Transverse colon (tissue), 4 donors: Measurements from ENCODE around the gene LAMA3. TPM values are rescaled to one million over a fixed set of nuclear protein-coding genes. Genes with fewer than 3 reads are reported as not detected.

Experiments
- DNase-seq: peaks from one replicate; pipeline ENCODE4 v3.0.0-alpha.2; 2019
- H3K27ac ChIP-seq, 4 donors: fragments of 200-600 bp; sonication (generic); 2 replicates each; pipeline ENCODE4 v1.5.1; 2016 to 2018; ENCODE audit warnings: inconsistent platforms in 4 of 4
- H3K27me3 ChIP-seq: fragments of 200-600 bp; sonication (generic); 2 replicates; pipeline ENCODE4 v1.5.1; 2017; ENCODE audit warnings: inconsistent platforms
- H3K36me3 ChIP-seq, 4 donors: fragments of 200-600 bp; sonication (generic); 2 replicates each; pipeline ENCODE4 v1.5.1; 2017 to 2019; ENCODE audit warnings: inconsistent platforms in 4 of 4
- H3K4me1 ChIP-seq, 4 donors: fragments of 200-600 bp; sonication (generic); 2 replicates each; pipeline ENCODE4 v1.5.1; 2017 to 2020; ENCODE audit warnings: inconsistent platforms in 4 of 4
- H3K4me3 ChIP-seq, 4 donors: fragments of 200-600 bp; sonication (generic); 1 replicate in 1 of 4; 2 replicates in 3 of 4; pipeline versions ENCODE4 v1.5.1 to v1.6.1; 2017 to 2019; ENCODE audit warnings: inconsistent platforms in 4 of 4
- H3K9me3 ChIP-seq, 2 donors: fragments of 200-600 bp; sonication (generic); 2 replicates each; pipeline ENCODE4 v1.5.1; 2017 to 2019; ENCODE audit warnings: inconsistent platforms in 2 of 2
- EP300 ChIP-seq: sonication (generic); formaldehyde crosslinking; IDR thresholded peaks from one replicate; pipeline ENCODE4 v1.6.1; 2017; ENCODE audit warnings: antibody characterized with exemption, low read depth
- POLR2A ChIP-seq: fragments of 450-650 bp; IDR thresholded peaks from one replicate; pipeline ENCODE4 v1.6.1; 2016; ENCODE audit warnings: antibody characterized with exemption, mild to moderate bottlenecking, moderate library complexity
- POLR2AphosphoS5 ChIP-seq, 3 donors: sonication (generic); formaldehyde crosslinking; IDR thresholded peaks; one replicate each; pipeline ENCODE4 v1.6.1; 2016; ENCODE audit warnings: antibody characterized with exemption in 3 of 3
- WGBS, 2 donors: methylation state at CpG; one replicate each; pipeline ENCODE4 v1.1.5; 2018; ENCODE audit warnings: low coverage in 1 of 2; 5-methylcytosine and 5-hydroxymethylcytosine counted together
- in situ Hi-C, 4 donors: fragments of 200-750 bp; cut with MboI; loops; one replicate each; pipeline versions ENCODE4 v1.15.0 to v1.15.1; 2017; ENCODE audit warnings: low sequenced_read_pairs in 3 of 4, low pct_ligation_motif_present in 1 of 4, low pct_unique_long_range_greater_than_20kb in 1 of 4
- intact Hi-C: fragments of 100-400 bp; cut with DNase I; formaldehyde crosslinking; loops from one replicate; pipeline ENCODE4 v1.15.1; 2023; ENCODE audit warnings: low total_unique reads
- total RNA-seq, 4 donors: library from RNA; depleted of rRNA; stranded (reverse); fragments of >200 nt; gene quantifications; one replicate each; pipeline ENCODE4 v1.1.0, GENCODE V29; 2016
- TF ChIP-seq, protein P1 (sequence below), 5 experiments: fragments of 200-600 bp in 3 of 5; fragments of 450-650 bp in 2 of 5; sonication (generic) in 3 of 5; IDR thresholded peaks; 1 replicate in 2 of 5; 2 replicates in 3 of 5; pipeline ENCODE4 v1.5.1; 2016 to 2017; ENCODE audit warnings: antibody characterized with exemption in 5 of 5, inconsistent platforms in 3 of 5, mild to moderate bottlenecking in 2 of 5, moderate library complexity in 1 of 5

LAMA3 gene
- total RNA-seq, 4 donors from 2014 or later, result 17.5 to 71.8 (median 47.4) TPM

DNA sequence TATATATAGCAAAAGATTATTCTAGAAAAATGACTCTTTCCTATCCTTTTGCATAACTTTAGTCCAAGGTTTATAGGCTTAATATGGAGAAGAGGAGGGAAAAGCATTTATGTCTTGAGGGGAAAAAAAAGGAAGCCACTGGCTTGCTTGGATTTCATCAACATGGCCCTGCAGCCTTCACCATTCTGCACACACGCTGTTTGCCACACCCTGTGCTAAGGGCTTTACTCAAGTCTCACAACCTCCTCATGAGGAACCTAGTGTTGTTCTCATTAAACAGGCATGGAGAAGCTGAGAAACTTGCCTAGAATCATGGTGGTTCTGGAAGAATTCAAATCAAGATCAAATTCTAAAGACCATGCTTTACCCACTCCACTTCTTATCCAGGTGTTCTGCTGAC, 208.0 kb downstream of the LAMA3 start:
- no peaks in the 10 kb centered on the region for H3K27me3 ChIP-seq
- peaks cover 0 to 5% (median 0%) of the 10 kb centered on the region in 4 donors for H3K36me3 ChIP-seq
- WGBS, 2 donors, result 94% methylated on average over 1 of the region's 1 CpG; no CpG with 5 or more reads in 1 of the 2 donors
- no peak overlapping the region for H3K27ac ChIP-seq
- intact Hi-C loops, result no loop called here
- TF ChIP-seq POLR2AphosphoS5 (IDR thresholded peaks at IDR 0.05) (no peak), POLR2A (no peak), EP300 (no peak)
- TF ChIP-seq, protein P1, sequence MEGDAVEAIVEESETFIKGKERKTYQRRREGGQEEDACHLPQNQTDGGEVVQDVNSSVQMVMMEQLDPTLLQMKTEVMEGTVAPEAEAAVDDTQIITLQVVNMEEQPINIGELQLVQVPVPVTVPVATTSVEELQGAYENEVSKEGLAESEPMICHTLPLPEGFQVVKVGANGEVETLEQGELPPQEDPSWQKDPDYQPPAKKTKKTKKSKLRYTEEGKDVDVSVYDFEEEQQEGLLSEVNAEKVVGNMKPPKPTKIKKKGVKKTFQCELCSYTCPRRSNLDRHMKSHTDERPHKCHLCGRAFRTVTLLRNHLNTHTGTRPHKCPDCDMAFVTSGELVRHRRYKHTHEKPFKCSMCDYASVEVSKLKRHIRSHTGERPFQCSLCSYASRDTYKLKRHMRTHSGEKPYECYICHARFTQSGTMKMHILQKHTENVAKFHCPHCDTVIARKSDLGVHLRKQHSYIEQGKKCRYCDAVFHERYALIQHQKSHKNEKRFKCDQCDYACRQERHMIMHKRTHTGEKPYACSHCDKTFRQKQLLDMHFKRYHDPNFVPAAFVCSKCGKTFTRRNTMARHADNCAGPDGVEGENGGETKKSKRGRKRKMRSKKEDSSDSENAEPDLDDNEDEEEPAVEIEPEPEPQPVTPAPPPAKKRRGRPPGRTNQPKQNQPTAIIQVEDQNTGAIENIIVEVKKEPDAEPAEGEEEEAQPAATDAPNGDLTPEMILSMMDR (IDR thresholded peaks at IDR 0.05), result no peak
- in situ Hi-C loops, result no loop called here
- no peaks in the 10 kb centered on the region for H3K9me3 ChIP-seq
- H3K4me3 ChIP-seq, result no peak overlapping the region
- H3K4me1 ChIP-seq, result no peaks in the 10 kb centered on the region
- DNase-seq, result no peak

DNA sequence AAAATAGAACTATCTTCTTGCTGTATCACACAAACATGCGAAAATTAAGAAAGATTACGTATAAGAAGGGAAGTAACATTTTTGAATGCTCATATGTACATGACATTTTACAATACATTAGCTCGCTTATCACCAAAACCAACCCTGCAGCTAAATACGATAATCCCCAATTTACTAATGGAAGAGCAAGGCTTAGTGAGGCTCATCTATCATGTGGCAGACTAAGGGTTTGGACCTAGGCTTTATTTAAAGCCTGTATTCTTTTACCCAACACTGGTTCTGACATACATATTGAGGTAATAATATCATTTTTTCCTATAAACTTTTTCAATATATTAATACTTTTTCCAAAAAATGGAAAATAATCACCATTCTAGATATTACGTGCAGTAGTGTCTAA, 208.5 kb downstream of the LAMA3 start:
- Histone ChIP-seq H3K4me1 (no peaks in the 10 kb centered on the region), H3K27ac (no peak overlapping the region), H3K4me3 (no peak overlapping the region), H3K9me3 (no peaks in the 10 kb centered on the region), H3K36me3 (peaks cover 0 to 5% (median 0%) of the 10 kb centered on the region in 4 donors), H3K27me3 (no peaks in the 10 kb centered on the region)
- 67 to 73% methylated on average over 4 to 5 of the region's 5 CpGs for WGBS, 2 donors
- in situ Hi-C loops, result no loop called here
- intact Hi-C loops, result no loop called here
- DNase-seq, result no peak
- TF ChIP-seq POLR2A, result no peak
- TF ChIP-seq, protein P1 (IDR thresholded peaks at IDR 0.05), result no peak

DNA sequence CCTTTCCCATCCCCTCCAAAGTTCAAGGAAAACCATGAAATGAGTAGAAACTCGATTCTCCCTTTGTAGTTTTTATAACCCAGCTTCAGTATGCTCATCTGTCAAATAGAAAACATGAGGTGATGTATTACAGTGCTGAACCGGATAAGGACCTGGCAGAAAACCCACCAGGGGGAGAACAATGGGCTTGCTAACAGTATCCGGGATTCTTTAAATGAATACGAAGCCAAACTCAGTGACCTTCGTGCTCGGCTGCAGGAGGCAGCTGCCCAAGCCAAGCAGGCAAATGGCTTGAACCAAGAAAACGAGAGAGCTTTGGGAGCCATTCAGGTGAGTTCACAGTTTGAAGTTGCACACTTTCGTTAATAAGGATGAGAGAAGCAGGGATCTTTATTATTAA, 211.7 kb downstream of the LAMA3 start:
- no peaks in the 10 kb centered on the region for H3K4me1 ChIP-seq
- TF ChIP-seq EP300 (no peak), POLR2AphosphoS5 (IDR thresholded peaks at IDR 0.05) (no peak), POLR2A (no peak)
- TF ChIP-seq, protein P1 (IDR thresholded peaks at IDR 0.05), result no peak
- WGBS, 2 donors, result 31 to 63% methylated on average over 2 to 8 of the region's 8 CpGs
- DNase-seq, result no peak
- H3K27me3 ChIP-seq, result no peaks in the 10 kb centered on the region
- peaks cover 0 to 11% (median 0%) of the 10 kb centered on the region in 4 donors for H3K36me3 ChIP-seq
- in situ Hi-C loops, result loop anchor here in 2 of 4 donors (25.0 kb wide), 2 partner anchors 264 to 289 kb away; no protein-coding TSS in a partner anchor
- H3K9me3 ChIP-seq, result no peaks in the 10 kb centered on the region
- intact Hi-C loops, result no loop called here
- H3K27ac ChIP-seq, result no peak overlapping the region
- no peak overlapping the region for H3K4me3 ChIP-seq

DNA sequence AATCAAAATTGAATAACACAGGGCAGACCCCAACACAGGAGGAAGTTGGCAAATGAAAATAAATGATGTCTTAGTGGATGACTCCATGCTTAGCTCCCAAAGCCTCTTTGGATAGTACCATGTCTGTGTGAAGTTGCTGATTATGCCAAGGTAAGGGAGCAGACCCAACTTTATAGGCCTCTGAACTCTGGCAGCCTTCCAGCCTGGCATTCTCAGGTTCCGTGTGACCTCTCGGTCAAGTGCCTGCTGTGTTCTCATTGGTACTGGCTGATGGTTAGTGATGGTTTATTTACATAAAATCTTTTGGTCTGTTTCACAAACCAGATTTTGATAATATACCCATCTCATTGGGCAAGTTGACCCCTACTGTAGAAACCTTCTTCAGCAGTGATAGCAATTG, 213.1 kb downstream of the LAMA3 start:
- Histone ChIP-seq H3K27me3 (no peaks in the 10 kb centered on the region), H3K9me3 (no peaks in the 10 kb centered on the region), H3K36me3 (peaks cover 0 to 11% (median 0%) of the 10 kb centered on the region in 4 donors), H3K4me1 (no peaks in the 10 kb centered on the region), H3K27ac (no peak overlapping the region), H3K4me3 (no peak overlapping the region)
- intact Hi-C loops (no loop called here), in situ Hi-C loops (loop anchor here in 2 of 4 donors (25.0 kb wide), 2 partner anchors 265 to 290 kb away; no protein-coding TSS in a partner anchor)
- DNase-seq, result no peak
- no peak for TF ChIP-seq POLR2A
- TF ChIP-seq POLR2AphosphoS5 (IDR thresholded peaks at IDR 0.05), result no peak
- TF ChIP-seq, protein P1 (IDR thresholded peaks at IDR 0.05), result no peak
- TF ChIP-seq EP300, result no peak
- WGBS, 2 donors, result 69 to 84% methylated on average over 2 of the region's 2 CpGs
